ENCODE measurements around the gene BRD1.

DNA sequence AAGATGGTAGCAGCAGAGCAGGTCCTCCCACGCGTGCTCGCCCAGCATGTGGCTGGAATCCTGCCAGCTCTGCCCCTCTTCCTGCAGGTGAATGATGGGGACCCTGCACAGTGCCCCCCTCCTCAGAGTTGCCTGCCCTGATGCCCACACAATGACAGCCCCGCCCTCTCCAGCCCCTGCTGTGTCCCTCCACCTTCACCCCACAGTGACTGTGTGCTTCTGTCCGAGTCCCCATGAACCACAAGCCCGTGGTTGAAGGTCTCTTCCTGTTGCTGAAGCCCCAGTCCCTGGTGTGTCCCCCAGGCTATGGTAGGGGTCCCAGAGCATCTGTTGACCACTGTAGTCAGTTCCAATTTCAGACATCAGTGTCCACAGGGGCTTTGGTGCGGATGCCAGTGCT lies 71.0 kb downstream of the BRD1 start:
- no peak for TF ChIP-seq CTCF (IDR thresholded peaks at IDR 0.05; ENCODE audit: insufficient read depth, low read depth, low read length)
- no peak for TF ChIP-seq EZH2 (IDR thresholded peaks at IDR 0.05; ENCODE audit: insufficient read depth, low read length)

Measured in astrocyte (in vitro differentiated cells and primary cell).